Thyroid gland (tissue), 4 donors: ENCODE measurements around the gene STAG3.
"Not testable (repeated sequence)": the region's sequence is repeated elsewhere in the genome, so short reads cannot be mapped to it uniquely, and the experiment has no call there.

Experiments used
- CTCF ChIP-seq, 6 experiments: fragments of 200-600 bp in 3 of 6; fragments of 450-650 bp in 3 of 6; sonication (generic) in 3 of 6; IDR thresholded peaks; one replicate each; pipeline ENCODE4 v1.5.1; 2016 to 2019; ENCODE audit warnings: antibody characterized with exemption in 6 of 6, mild to moderate bottlenecking in 2 of 6, inconsistent platforms in 1 of 6, moderate library complexity in 1 of 6
- POLR2A ChIP-seq, 2 donors: fragments of 450-650 bp; IDR thresholded peaks; one replicate each; pipeline ENCODE4 v1.6.1; 2017; ENCODE audit warnings: antibody characterized with exemption in 2 of 2, mild to moderate bottlenecking in 2 of 2, moderate library complexity in 1 of 2

GRCh38 chr7:100192281-100192862 is 14.7 kb downstream of the STAG3 start:
- TF ChIP-seq CTCF, POLR2A (IDR thresholded peaks at IDR 0.05): not testable (repeated sequence)
